CD4-positive, alpha-beta T cell (primary cell): Measurements from ENCODE around the gene SLC4A2. TPM values are rescaled to one million over a fixed set of nuclear protein-coding genes. Genes with fewer than 3 reads are reported as not detected.

ENCODE experiments used
- ATAC-seq: fragments of 200-7000 bp; cut with Tn5 transposase; one replicate; pipeline ENCODE4 v1.10.0; 2022; ENCODE audit warnings: mild to moderate bottlenecking; ENCODE audit not compliant: poor library complexity
- CTCF ChIA-PET: fragments of 350-600 bp; sonication (Branson Sonifier 250); formaldehyde crosslinking; loops from one replicate; lab custom pipeline; 2021; ENCODE audit warnings: antibody characterized with exemption, inconsistent platforms; lab: Charles Lee
- POLR2A ChIA-PET: fragments of 350-600 bp; sonication (Branson Sonifier 250); formaldehyde crosslinking; loops from one replicate; lab custom pipeline; 2021; ENCODE audit warnings: antibody characterized with exemption, inconsistent platforms; lab: Charles Lee
- DNase-seq, 14 experiments: peaks; one replicate each; pipeline ENCODE4 v3.0.0-alpha.2; 2013 to 2020; ENCODE audit warnings: mixed read lengths in 2 of 14
- H3K27ac ChIP-seq, 2 donors: one replicate each; pipeline versions ENCODE4 v1.5.1 to v1.7.0; 2013; ENCODE audit warnings: low read length in 2 of 2, low read depth in 1 of 2, mild to moderate bottlenecking in 1 of 2
- H3K27me3 ChIP-seq, 2 experiments: 1 replicate in 1 of 2; 2 replicates in 1 of 2; pipeline versions ENCODE4 v1.6.1 to v1.7.0; 2013; ENCODE audit warnings: low read length in 2 of 2, control low read depth in 1 of 2, mild to moderate bottlenecking in 1 of 2, moderate library complexity in 1 of 2; ENCODE audit not compliant: insufficient read depth in 2 of 2, control insufficient read depth in 1 of 2
- H3K36me3 ChIP-seq: one replicate; pipeline ENCODE4 v1.6.1; 2013; ENCODE audit warnings: low read length, control low read depth; ENCODE audit not compliant: insufficient read depth
- H3K4me1 ChIP-seq: one replicate; pipeline ENCODE4 v1.6.1; 2013; ENCODE audit warnings: low read length, control low read depth; ENCODE audit not compliant: insufficient read depth
- H3K4me3 ChIP-seq: one replicate; pipeline ENCODE4 v1.5.1; 2013; ENCODE audit warnings: mild to moderate bottlenecking, low read length, moderate library complexity
- H3K9me3 ChIP-seq, 2 experiments: 1 replicate in 1 of 2; 2 replicates in 1 of 2; pipeline versions ENCODE4 v1.6.1 to v1.7.0; 2013; ENCODE audit warnings: low read length in 2 of 2, mild to moderate bottlenecking in 2 of 2, control low read depth in 1 of 2, moderate library complexity in 1 of 2; ENCODE audit not compliant: control insufficient read depth in 1 of 2, insufficient read depth in 1 of 2
- H3K27ac Mint-ChIP-seq: one replicate; pipeline ENCODE4 v1.8.0; 2020; ENCODE audit warnings: mixed read lengths
- H3K27me3 Mint-ChIP-seq: one replicate; pipeline ENCODE4 v1.8.0; 2021; ENCODE audit warnings: mixed read lengths
- H3K36me3 Mint-ChIP-seq: one replicate; pipeline ENCODE4 v1.8.0; 2021; ENCODE audit warnings: low read depth, mixed read lengths
- H3K4me1 Mint-ChIP-seq: one replicate; pipeline ENCODE4 v1.8.0; 2021; ENCODE audit warnings: low read depth, mixed read lengths
- H3K4me3 Mint-ChIP-seq: one replicate; pipeline ENCODE4 v1.8.0; 2020; ENCODE audit warnings: mild to moderate bottlenecking, mixed read lengths
- H3K9me3 Mint-ChIP-seq: one replicate; pipeline ENCODE4 v1.8.0; 2020; ENCODE audit warnings: mixed read lengths
- intact Hi-C, 2 experiments: fragments of 100-400 bp; cut with DNase I in 1 of 2; cut with micrococcal nuclease in 1 of 2; formaldehyde crosslinking; loops; one replicate each; pipeline versions ENCODE4 v1.15.1 to v1.9.0; 2023 to 2025; cut with DNase I, micrococcal nuclease
- total RNA-seq, 174 experiments: library from RNA in 2 of 174; stranded (reverse) in 2 of 174; gene quantifications; one replicate each; pipeline ENCODE4 v1.2.3 and lab custom pipeline; 2021 to 2026
- TF ChIP-seq, protein P1 (sequence below): fragments of 200-600 bp; IDR thresholded peaks from one replicate; pipeline ENCODE4 v1.8.0; 2022; ENCODE audit warnings: antibody characterized with exemption, mild to moderate bottlenecking

SLC4A2 gene
- total RNA-seq, 2 experiments from 2014 or later, result 27.1 to 31.4 TPM

DNA sequence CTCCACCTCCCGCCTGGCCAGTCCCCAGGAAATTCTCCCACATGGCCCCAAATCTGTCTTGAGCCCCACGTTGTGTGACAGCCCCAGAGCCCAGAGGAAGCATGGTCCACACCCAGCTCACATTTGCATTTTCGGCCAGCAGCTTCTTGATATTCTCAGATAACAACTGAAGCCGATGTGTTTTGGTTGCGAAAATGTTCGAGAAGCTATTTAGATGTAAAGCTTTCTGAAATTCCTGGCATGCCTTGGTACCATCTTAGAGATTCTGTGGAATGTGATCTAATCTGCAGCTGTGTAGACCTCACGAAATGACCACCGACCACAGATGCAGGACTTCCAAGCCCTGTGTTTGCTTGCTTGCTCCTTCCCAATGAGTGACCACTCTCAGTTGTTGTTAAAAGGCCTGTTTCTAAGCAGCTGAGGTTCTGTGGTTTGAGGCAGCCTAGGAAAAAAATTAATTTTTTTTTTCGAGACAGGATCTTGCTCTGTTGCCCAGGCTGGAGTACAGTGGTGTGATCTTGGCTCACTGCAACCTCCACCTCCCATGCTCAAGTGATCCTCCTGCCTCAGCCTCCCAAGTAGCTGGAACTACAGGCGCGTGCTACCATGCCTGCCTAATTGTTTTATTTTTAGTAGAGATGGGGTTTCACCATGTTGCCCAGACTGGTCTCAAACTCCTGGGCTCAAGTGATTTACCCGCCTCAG, 8.8 kb downstream of the SLC4A2 start:
- Mint-ChIP-seq H3K9me3 (no peaks in the 10 kb centered on the region), H3K4me3 (no peak overlapping the region), H3K27ac (no peak overlapping the region), H3K4me1 (no peaks in the 10 kb centered on the region), H3K36me3 (peaks cover 60% of the 10 kb centered on the region), H3K27me3 (no peaks in the 10 kb centered on the region)
- Histone ChIP-seq H3K27ac (no peak overlapping the region), H3K36me3 (peaks cover 76% of the 10 kb centered on the region), H3K4me1 (no peaks in the 10 kb centered on the region), H3K4me3 (no peak overlapping the region), H3K27me3 (no peaks in the 10 kb centered on the region), H3K9me3 (no peaks in the 10 kb centered on the region)
- ChIA-PET POLR2A (no interaction called here), CTCF (no interaction called here)
- TF ChIP-seq, protein P1, sequence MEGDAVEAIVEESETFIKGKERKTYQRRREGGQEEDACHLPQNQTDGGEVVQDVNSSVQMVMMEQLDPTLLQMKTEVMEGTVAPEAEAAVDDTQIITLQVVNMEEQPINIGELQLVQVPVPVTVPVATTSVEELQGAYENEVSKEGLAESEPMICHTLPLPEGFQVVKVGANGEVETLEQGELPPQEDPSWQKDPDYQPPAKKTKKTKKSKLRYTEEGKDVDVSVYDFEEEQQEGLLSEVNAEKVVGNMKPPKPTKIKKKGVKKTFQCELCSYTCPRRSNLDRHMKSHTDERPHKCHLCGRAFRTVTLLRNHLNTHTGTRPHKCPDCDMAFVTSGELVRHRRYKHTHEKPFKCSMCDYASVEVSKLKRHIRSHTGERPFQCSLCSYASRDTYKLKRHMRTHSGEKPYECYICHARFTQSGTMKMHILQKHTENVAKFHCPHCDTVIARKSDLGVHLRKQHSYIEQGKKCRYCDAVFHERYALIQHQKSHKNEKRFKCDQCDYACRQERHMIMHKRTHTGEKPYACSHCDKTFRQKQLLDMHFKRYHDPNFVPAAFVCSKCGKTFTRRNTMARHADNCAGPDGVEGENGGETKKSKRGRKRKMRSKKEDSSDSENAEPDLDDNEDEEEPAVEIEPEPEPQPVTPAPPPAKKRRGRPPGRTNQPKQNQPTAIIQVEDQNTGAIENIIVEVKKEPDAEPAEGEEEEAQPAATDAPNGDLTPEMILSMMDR, result no peak
- DNase-seq (no peak), ATAC-seq (no peak)
- intact Hi-C loops, result no loop called here

DNA sequence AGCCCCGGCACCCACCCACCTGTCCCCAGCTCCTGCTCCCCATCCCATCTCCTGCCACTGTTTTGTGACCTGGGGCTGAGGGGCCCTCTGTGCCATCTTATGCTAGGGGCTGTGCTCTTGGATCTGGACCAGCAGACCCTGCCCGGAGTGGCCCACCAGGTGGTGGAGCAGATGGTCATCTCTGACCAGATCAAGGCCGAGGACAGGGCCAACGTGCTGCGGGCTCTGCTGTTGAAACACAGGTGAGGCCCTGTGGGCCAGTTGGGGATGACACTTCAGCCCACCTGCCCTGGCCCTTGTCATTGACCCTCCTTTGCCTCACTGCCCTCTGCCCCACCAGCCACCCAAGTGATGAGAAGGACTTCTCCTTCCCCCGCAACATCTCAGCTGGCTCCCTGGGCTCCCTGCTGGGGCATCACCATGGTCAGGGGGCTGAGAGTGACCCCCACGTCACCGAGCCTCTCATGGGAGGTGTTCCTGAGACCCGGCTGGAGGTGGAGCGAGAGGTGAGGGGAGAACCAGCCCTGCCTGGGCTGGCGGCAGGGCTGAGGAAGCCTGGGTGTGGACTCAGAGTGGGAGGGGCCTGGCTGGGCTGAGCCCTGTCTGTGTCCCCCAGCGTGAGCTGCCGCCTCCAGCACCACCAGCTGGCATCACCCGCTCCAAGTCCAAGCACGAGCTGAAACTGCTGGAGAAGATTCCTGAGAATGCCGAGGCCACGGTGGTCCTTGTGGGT, 10.6 kb downstream of the SLC4A2 start:
- Histone ChIP-seq H3K9me3 (no peaks in the 10 kb centered on the region), H3K36me3 (peaks cover 80% of the 10 kb centered on the region), H3K27ac (no peak overlapping the region), H3K4me3 (no peak overlapping the region), H3K4me1 (no peaks in the 10 kb centered on the region), H3K27me3 (no peaks in the 10 kb centered on the region)
- Mint-ChIP-seq H3K27me3 (no peaks in the 10 kb centered on the region), H3K4me3 (no peak overlapping the region), H3K9me3 (no peaks in the 10 kb centered on the region), H3K36me3 (peaks cover 57% of the 10 kb centered on the region), H3K4me1 (no peaks in the 10 kb centered on the region), H3K27ac (no peak overlapping the region)
- TF ChIP-seq, protein P1, result no peak
- no peak for DNase-seq
- ChIA-PET POLR2A (no interaction called here), CTCF (no interaction called here)
- ATAC-seq, result no peak
- intact Hi-C loops, result no loop called here

DNA sequence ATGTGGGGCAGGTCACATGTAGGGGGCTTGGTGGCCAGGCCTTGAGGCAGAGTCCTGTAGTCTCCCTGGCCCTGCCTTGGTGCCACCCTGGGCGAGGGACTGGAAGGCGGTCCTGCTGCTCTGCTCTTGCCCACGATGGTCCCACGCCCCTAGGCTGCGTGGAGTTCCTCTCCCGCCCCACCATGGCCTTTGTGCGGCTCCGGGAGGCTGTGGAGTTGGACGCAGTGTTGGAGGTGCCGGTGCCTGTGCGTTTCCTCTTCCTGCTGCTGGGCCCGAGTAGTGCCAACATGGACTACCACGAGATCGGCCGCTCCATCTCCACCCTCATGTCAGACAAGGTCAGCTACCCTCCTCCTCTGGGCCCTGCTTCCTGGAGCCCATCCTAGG, 11.2 kb downstream of the SLC4A2 start:
- ATAC-seq (no peak), DNase-seq (no peak)
- intact Hi-C loops, result no loop called here
- H3K27me3 Mint-ChIP-seq, result no peaks in the 10 kb centered on the region
- Histone ChIP-seq H3K36me3 (peaks cover 85% of the 10 kb centered on the region), H3K27me3 (no peaks in the 10 kb centered on the region), H3K4me1 (no peaks in the 10 kb centered on the region), H3K27ac (no peak overlapping the region), H3K9me3 (no peaks in the 10 kb centered on the region), H3K4me3 (no peak overlapping the region)
- ChIA-PET POLR2A (no interaction called here), CTCF (no interaction called here)
- no peaks in the 10 kb centered on the region for H3K4me1 Mint-ChIP-seq
- TF ChIP-seq, protein P1, result no peak
- peaks cover 57% of the 10 kb centered on the region for H3K36me3 Mint-ChIP-seq
- H3K27ac Mint-ChIP-seq, result no peak overlapping the region
- no peaks in the 10 kb centered on the region for H3K9me3 Mint-ChIP-seq
- H3K4me3 Mint-ChIP-seq, result no peak overlapping the region
